ENCODE measurements around the gene CPLX1.
A peak's percentile ranks its signal among the peaks of the same experiment; 100 is the strongest.

CPLX1 gene

DNA sequence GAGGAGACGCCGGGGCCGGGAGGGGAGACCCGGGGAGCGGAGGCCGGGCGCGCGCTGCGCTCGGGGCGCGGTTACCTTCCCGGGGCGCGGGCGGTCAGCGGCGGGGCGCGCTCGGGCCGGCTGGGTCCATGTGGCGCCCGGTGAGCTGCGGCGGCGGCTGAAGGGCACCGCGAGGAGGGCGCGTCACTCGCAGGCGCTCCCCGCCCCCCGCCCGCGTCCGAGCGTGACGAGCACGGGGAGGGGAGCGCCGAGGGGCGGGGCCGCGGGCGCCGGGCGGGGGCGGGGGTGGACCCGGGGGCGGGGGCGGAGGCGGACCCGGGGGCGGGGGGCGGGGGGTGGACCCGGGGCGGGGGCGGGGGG lies at the start of gene CPLX1:
Gene CPLX1, minus strand, starts transcription at position 159 of the 360 bp plus-strand sequence. CDS start 1,607 bp downstream, outside the sequence.
- TF ChIP-seq CTCF (conservative IDR thresholded peaks at IDR 0.05) = no peak

GRCh38 chr4:874971-875817 lies 49.3 kb upstream of the CPLX1 start:
- no peak for TF ChIP-seq CTCF (conservative IDR thresholded peaks at IDR 0.05)
- no peak overlapping the region for H3K27ac ChIP-seq

More for the DNA sequence above, at the start of gene CPLX1:
- peak within 1 kb of the TSS; percentile 75; the same call in 1 of the 2 replicates for H3K27ac ChIP-seq

- TF ChIP-seq CTCF (conservative IDR thresholded peaks at IDR 0.05) = no peak
- H3K27ac ChIP-seq = no peak overlapping the region
These were observed 48.1 kb upstream of the CPLX1 start for GRCh38 chr4:874056-874455.

- TF ChIP-seq CTCF (conservative IDR thresholded peaks at IDR 0.05) = no peak
These were observed 46.5 kb upstream of the CPLX1 start for GRCh38 chr4:872241-872981.

GRCh38 chr4:871484-871883 lies 45.6 kb upstream of the CPLX1 start:
- no peak for TF ChIP-seq CTCF (conservative IDR thresholded peaks at IDR 0.05)
- H3K27ac ChIP-seq = no peak overlapping the region

More at GRCh38 chr4:872241-872981, 46.5 kb upstream of the CPLX1 start:
- H3K27ac ChIP-seq = no peak overlapping the region

- no peak overlapping the region for H3K27ac ChIP-seq
- no peak for TF ChIP-seq CTCF (conservative IDR thresholded peaks at IDR 0.05)
These were observed 45.0 kb upstream of the CPLX1 start for GRCh38 chr4:870951-871350.

- H3K27ac ChIP-seq = no peak overlapping the region
- TF ChIP-seq CTCF (conservative IDR thresholded peaks at IDR 0.05) = no peak
These were observed 43.8 kb upstream of the CPLX1 start for GRCh38 chr4:869776-870175.

All from VCaP (cell line).